Measurements from ENCODE around the gene SH2D3C. TPM values are rescaled to one million over a fixed set of nuclear protein-coding genes. Genes with fewer than 3 reads are reported as not detected.
A peak's percentile ranks its signal among the peaks of the same experiment; 100 is the strongest.

Gene SH2D3C
- total and polyA plus RNA-seq, 2 of the 4 experiments (the other 2 are of a cell fraction) = under 0.01 to 0.24 TPM

DNA sequence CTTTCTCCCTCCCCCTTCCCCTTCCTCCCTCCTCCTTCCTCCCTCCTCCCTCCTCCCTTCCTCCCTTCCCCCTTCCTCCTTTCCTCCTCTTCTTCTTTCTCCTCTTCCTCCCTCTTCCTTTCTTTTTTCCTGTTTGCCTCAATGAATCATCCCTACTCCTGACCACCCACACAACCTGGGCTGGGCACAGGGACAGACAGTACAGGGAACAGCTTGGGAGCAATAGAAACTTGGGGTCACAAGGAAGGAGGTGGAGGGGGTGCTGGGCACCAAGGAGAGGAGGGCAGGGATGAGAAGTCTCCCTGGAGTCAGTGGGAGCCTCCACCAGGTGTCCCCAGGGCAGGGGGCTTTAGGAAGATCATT lies 57.6 kb downstream of the SH2D3C start:
- Histone ChIP-seq H2AK5ac (ENCODE audit: low read depth, low read length) (no peak overlapping the region), H3K4me3 (ENCODE audit: insufficient read depth, low read depth, low read length) (no peak overlapping the region), H3K9ac (ENCODE audit: low read depth, low read length) (no peak overlapping the region), H4K5ac (ENCODE audit: low read depth, low read length) (no peak overlapping the region), H3K79me1 (ENCODE audit: low read depth in 1 of 2, low read length in 2 of 2) (no peaks in the 10 kb centered on the region), H3K27ac (ENCODE audit: insufficient read depth, low read length) (no peak overlapping the region), H3K9me3 (ENCODE audit: control insufficient read depth, insufficient read depth, low read length) (no peaks in the 10 kb centered on the region), H3K4me2 (ENCODE audit: low read depth, low read length) (no peak overlapping the region), H2BK15ac (ENCODE audit: low read depth, low read length) (no peak overlapping the region), H4K8ac (ENCODE audit: low read depth in 2 of 2, low read length in 2 of 2) (no peak overlapping the region), H2BK5ac (ENCODE audit: low read depth, low read length, poor library complexity, severe bottlenecking) (no peak overlapping the region), H2BK20ac (ENCODE audit: low read depth, low read length) (no peak overlapping the region), H3K23ac (ENCODE audit: low read depth, low read length) (no peak overlapping the region), H2AFZ (replicated peaks; ENCODE audit: low read length, poor library complexity) (peak overlapping the region; percentile 61), H3K9me1 (ENCODE audit: insufficient read depth, low read length) (no peaks in the 10 kb centered on the region; the same call in 1 of the 2 replicates), H3K18ac (ENCODE audit: low read depth, low read length) (no peak overlapping the region), H3K14ac (replicated peaks; ENCODE audit: low read depth, low read length) (no peak overlapping the region), H3K27me3 (ENCODE audit: control insufficient read depth, insufficient read depth, low read length) (peaks cover 4% of the 10 kb centered on the region; the same call in 1 of the 2 replicates), H2BK120ac (ENCODE audit: low read depth, low read length) (no peak overlapping the region), H4K91ac (ENCODE audit: insufficient read depth, low read depth, low read length) (no peak overlapping the region), H3K4me1 (ENCODE audit: control insufficient read depth, insufficient read depth, low read length) (peaks cover 5% of the 10 kb centered on the region), H3K56ac (ENCODE audit: extremely low read depth, insufficient read depth, low read length) (no peak overlapping the region), H2AK9ac (replicated peaks; ENCODE audit: low read depth, low read length, poor library complexity) (no peak overlapping the region), H3K4ac (ENCODE audit: low read depth, low read length) (no peak overlapping the region), H3K36me3 (ENCODE audit: control insufficient read depth, insufficient read depth, low read length) (no peaks in the 10 kb centered on the region), H4K20me1 (ENCODE audit: insufficient read depth, low read length) (no peaks in the 10 kb centered on the region)
- TF ChIP-seq, protein P1, sequence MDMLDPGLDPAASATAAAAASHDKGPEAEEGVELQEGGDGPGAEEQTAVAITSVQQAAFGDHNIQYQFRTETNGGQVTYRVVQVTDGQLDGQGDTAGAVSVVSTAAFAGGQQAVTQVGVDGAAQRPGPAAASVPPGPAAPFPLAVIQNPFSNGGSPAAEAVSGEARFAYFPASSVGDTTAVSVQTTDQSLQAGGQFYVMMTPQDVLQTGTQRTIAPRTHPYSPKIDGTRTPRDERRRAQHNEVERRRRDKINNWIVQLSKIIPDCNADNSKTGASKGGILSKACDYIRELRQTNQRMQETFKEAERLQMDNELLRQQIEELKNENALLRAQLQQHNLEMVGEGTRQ (IDR thresholded peaks at IDR 0.05; ENCODE audit: low read depth, low read length) = no peak
- TF ChIP-seq SMC3 (IDR thresholded peaks at IDR 0.05; ENCODE audit: low read depth, low read length) (no peak), RCOR1 (IDR thresholded peaks at IDR 0.05; ENCODE audit: insufficient replicate concordance, low read length) (no peak), BHLHE40 (IDR thresholded peaks at IDR 0.05; ENCODE audit: low read depth, low read length) (no peak), CHD1 (IDR thresholded peaks at IDR 0.05; ENCODE audit: low read depth, low read length) (no peak)
- TF ChIP-seq, protein P2, sequence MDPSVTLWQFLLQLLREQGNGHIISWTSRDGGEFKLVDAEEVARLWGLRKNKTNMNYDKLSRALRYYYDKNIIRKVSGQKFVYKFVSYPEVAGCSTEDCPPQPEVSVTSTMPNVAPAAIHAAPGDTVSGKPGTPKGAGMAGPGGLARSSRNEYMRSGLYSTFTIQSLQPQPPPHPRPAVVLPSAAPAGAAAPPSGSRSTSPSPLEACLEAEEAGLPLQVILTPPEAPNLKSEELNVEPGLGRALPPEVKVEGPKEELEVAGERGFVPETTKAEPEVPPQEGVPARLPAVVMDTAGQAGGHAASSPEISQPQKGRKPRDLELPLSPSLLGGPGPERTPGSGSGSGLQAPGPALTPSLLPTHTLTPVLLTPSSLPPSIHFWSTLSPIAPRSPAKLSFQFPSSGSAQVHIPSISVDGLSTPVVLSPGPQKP (IDR thresholded peaks at IDR 0.05; ENCODE audit: borderline replicate concordance, low read depth, low read length) = no peak
- TF ChIP-seq, protein P3, sequence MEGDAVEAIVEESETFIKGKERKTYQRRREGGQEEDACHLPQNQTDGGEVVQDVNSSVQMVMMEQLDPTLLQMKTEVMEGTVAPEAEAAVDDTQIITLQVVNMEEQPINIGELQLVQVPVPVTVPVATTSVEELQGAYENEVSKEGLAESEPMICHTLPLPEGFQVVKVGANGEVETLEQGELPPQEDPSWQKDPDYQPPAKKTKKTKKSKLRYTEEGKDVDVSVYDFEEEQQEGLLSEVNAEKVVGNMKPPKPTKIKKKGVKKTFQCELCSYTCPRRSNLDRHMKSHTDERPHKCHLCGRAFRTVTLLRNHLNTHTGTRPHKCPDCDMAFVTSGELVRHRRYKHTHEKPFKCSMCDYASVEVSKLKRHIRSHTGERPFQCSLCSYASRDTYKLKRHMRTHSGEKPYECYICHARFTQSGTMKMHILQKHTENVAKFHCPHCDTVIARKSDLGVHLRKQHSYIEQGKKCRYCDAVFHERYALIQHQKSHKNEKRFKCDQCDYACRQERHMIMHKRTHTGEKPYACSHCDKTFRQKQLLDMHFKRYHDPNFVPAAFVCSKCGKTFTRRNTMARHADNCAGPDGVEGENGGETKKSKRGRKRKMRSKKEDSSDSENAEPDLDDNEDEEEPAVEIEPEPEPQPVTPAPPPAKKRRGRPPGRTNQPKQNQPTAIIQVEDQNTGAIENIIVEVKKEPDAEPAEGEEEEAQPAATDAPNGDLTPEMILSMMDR (conservative IDR thresholded peaks at IDR 0.05; ENCODE audit: low read depth, low read length) = no peak
- ATAC-seq (ENCODE audit: low read depth) = no peak
- dilution Hi-C loops (cut with HindIII; ENCODE audit: low sequenced_read_pairs, unreplicated experiment) = no loop called here
- in situ Hi-C loops (cut with MboI; ENCODE audit: low sequenced_read_pairs) = no loop called here
- ChIA-PET CTCF (no interaction called here), POLR2A (ENCODE audit: unreplicated experiment) (no interaction called here)
- DNase-seq = no peak
- BruUV-seq (replicated peaks) = no TSS peak
- intact Hi-C loops (cut with micrococcal nuclease) = no loop called here

Data from IMR-90 (cell line).